Heart right ventricle (tissue), 16 donors: ENCODE measurements around the gene CAMKMT. TPM values are rescaled to one million over a fixed set of nuclear protein-coding genes. Genes with fewer than 3 reads are reported as not detected.

Source experiments
- ATAC-seq, 8 donors: fragments of 200-7000 bp; cut with Tn5 transposase; one replicate each; pipeline ENCODE4 v1.9.1; 2020; ENCODE audit warnings: mild to moderate bottlenecking in 8 of 8, moderate library complexity in 8 of 8, moderate number of reproducible peaks in 1 of 8
- DNase-seq, 2 donors: peaks; one replicate each; pipeline ENCODE4 v3.0.0-alpha.2; 2020
- H3K27ac ChIP-seq, 10 donors: fragments of 200-600 bp; sonication (generic) in 2 of 10; one replicate each; pipeline versions ENCODE4 v1.5.0 to v1.8.0; 2020 to 2022; ENCODE audit warnings: mild to moderate bottlenecking in 3 of 10
- H3K27me3 ChIP-seq, 7 donors: fragments of 200-600 bp; one replicate each; pipeline ENCODE4 v1.8.0; 2021 to 2022; ENCODE audit warnings: mild to moderate bottlenecking in 2 of 7
- H3K36me3 ChIP-seq, 9 donors: fragments of 200-600 bp; sonication (generic) in 1 of 9; one replicate each; pipeline versions ENCODE4 v1.5.0 to v1.8.0; 2020 to 2022; ENCODE audit warnings: mild to moderate bottlenecking in 2 of 9
- H3K4me1 ChIP-seq, 9 donors: fragments of 200-600 bp; sonication (generic) in 1 of 9; one replicate each; pipeline versions ENCODE4 v1.5.0 to v1.8.0; 2020 to 2022; ENCODE audit warnings: mild to moderate bottlenecking in 4 of 9
- H3K4me3 ChIP-seq, 10 donors: fragments of 200-600 bp; sonication (generic) in 2 of 10; one replicate each; pipeline versions ENCODE4 v1.5.0 to v1.8.0; 2020 to 2022; ENCODE audit warnings: mild to moderate bottlenecking in 7 of 10, moderate library complexity in 2 of 10
- H3K9me3 ChIP-seq, 11 donors: fragments of 200-600 bp in 10 of 11; sonication (generic) in 2 of 11; one replicate each; pipeline versions ENCODE4 v1.5.0 to v1.8.0; 2013 to 2022; ENCODE audit warnings: mild to moderate bottlenecking in 2 of 11, control low read depth in 1 of 11, moderate library complexity in 1 of 11
- WGBS, 2 donors: extraction: QIAGEN DNeasy Blood & Tissue Kit; methylation state at CpG; one replicate each; pipeline ENCODE4 v1.1.7; 2013; ENCODE audit warnings: inconsistent platforms in 1 of 2; 5-methylcytosine and 5-hydroxymethylcytosine counted together
- intact Hi-C, 10 donors: fragments of 100-400 bp; cut with DNase I; formaldehyde crosslinking; loops; one replicate each; pipeline versions ENCODE4 v1.11.1 to v1.14.2; 2022
- polyA plus RNA-seq, 2 donors: library from polyadenylated mRNA; stranded (reverse); fragments of 200-250 nt; gene quantifications; one replicate each; pipeline ENCODE4 v1.2.3, GENCODE V29; 2013
- total RNA-seq, 10 donors: library from RNA; stranded (reverse); fragmentation: NEBNext Ultra II Directional in 3 of 10; extraction: Animal tissue kit (Norgen Biotek cat#: 25700) in 3 of 10; gene quantifications; one replicate each; pipeline versions ENCODE4 v1.2.1 to v1.2.4, GENCODE V29; 2021 to 2023
- TF ChIP-seq, protein P1 (sequence below), 9 donors: fragments of 200-600 bp; sonication (generic) in 2 of 9; IDR thresholded peaks; one replicate each; pipeline versions ENCODE4 v1.5.0 to v1.8.0; 2021 to 2022; ENCODE audit warnings: antibody characterized with exemption in 9 of 9, mild to moderate bottlenecking in 5 of 9, moderate library complexity in 1 of 9
- donor health status: Arrhythmogenic right ventricular cardiomyopathy.
- donor health status: ischemic (EF 13 %, LVEDD 7.1; RV severe dilation, severe dysfunction).
- donor health status: healthy with polysubstance abuse.
- donor health status: DM: no; HTN: yes; CAD: no.
- donor health status: DM: no; HTN: no; CAD: no.
- donor health status: ischemic (EF 25% LVEDD 6.9; RV normal size, moderate dysfunction).
- donor health status: ischemic (EF 25% LVEDD 5.7; RV mildly dilated, moderate dysfunction).
- donor health status: healthy.
- donor health status: DM: yes; HTN: yes; CAD: no.
- donor health status: Ischemic cardiomyopathy.
- donor health status: ischemic (EF 35%, LVEDD 5.7; RV mildly dilated, moderate dysfunction).
- donor health status: nonischemic (EF 11% LVEDD 7.7; RV severe dilation, severe dysfunction).
- donor health status: DM: yes; HTN: yes; CAD: no.
- donor health status: PGD.
- donor health status: ischemic (EF 29% LVEDD 5.4; RV normal size, mild dysfunction).
- donor health status: nonischemic (EF 23%, LVEDD 6.1; RV moderate dilation, normal function).

The CAMKMT gene
- total and polyA plus RNA-seq, 12 donors = 4.1 to 6.4 (median 4.8) TPM

DNA sequence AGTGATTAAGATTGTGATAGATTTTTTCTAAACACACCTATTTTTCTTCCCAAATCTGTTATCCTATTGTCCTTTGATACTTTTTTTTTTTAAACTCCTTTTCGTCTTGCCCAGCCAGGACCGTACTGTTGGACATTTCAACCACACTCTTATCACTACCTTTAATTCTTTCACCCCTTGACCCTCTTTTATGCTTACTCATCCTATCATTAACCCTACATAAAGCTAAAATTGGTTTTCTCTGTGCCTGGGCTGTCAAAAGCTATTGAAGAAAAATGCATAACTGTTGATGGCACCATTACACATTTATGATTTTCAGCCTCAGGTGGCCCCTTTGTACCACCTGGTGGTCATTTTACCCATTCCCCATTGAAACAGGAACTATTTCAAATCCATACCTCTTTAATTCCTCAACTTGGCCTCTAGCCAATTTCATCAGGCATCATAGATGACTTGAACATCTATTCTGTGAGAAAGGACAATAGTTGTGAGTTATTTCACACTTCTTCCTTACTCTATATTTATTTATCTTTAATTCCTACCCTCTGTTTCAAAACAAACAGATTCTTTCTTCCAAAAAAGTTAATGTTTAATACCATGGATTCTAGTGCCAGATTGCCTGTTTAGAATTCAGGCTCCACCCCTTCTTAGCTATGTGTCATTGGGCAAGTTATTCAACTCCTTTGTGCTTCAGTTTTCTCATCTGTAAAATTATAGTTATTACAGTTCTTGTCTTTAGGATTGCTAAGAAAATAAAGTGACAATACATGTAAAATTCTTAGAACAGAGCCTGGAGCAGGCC, 258.6 kb downstream of the CAMKMT start:
- WGBS, 2 donors = 94 to 96% methylated on average over 2 of the region's 2 CpGs
- intact Hi-C loops = no loop called here
- no peak overlapping the region for H3K4me3 ChIP-seq
- H3K4me1 ChIP-seq = peaks cover 0 to 25% (median 3%) of the 10 kb centered on the region in 9 donors
- no peak overlapping the region for H3K27ac ChIP-seq
- ATAC-seq (no peak), DNase-seq (no peak)
- H3K27me3 ChIP-seq = no peaks in the 10 kb centered on the region
- H3K9me3 ChIP-seq = peaks cover 0 to 4% (median 0%) of the 10 kb centered on the region in 11 donors
- no peaks in the 10 kb centered on the region for H3K36me3 ChIP-seq
- TF ChIP-seq, protein P1, sequence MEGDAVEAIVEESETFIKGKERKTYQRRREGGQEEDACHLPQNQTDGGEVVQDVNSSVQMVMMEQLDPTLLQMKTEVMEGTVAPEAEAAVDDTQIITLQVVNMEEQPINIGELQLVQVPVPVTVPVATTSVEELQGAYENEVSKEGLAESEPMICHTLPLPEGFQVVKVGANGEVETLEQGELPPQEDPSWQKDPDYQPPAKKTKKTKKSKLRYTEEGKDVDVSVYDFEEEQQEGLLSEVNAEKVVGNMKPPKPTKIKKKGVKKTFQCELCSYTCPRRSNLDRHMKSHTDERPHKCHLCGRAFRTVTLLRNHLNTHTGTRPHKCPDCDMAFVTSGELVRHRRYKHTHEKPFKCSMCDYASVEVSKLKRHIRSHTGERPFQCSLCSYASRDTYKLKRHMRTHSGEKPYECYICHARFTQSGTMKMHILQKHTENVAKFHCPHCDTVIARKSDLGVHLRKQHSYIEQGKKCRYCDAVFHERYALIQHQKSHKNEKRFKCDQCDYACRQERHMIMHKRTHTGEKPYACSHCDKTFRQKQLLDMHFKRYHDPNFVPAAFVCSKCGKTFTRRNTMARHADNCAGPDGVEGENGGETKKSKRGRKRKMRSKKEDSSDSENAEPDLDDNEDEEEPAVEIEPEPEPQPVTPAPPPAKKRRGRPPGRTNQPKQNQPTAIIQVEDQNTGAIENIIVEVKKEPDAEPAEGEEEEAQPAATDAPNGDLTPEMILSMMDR (IDR thresholded peaks at IDR 0.05) = no peak

DNA sequence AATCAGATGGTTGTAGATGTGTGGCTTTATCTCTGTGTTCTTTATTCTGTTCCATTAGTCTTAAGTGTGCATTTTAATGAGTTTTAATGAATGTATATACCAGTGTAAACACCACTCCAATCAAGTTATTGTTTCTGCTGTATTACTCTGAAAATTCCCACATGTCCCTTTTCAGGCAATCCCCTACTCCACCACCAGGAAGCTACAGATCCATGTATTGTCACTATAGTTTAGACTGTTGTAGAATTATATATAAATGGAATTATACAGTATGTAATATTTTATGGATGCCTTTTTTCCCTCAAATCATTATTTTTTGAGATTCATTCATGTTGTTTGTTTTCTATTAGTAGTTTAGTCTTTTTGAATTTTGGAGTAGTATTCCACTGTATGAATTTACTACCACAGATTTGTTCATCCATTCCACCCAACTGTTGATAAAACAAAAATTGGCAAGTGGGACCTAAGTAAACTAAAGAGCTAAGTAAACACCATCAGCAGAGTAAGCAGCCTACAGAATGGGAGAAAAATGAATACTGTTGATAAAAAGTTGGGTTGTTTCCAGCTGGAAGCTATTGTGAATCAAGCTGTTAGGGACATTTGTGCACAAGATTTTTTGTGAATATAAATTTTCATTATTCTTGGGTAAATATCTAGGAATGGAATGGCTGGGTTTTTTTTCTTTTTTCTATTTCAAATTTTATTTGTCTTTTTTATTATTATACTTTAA, 262.0 kb downstream of the CAMKMT start:
- H3K4me1 ChIP-seq = no peaks in the 10 kb centered on the region
- no peak overlapping the region for H3K4me3 ChIP-seq
- H3K36me3 ChIP-seq = no peaks in the 10 kb centered on the region
- TF ChIP-seq, protein P1 (IDR thresholded peaks at IDR 0.05) = peak in 1 of 9 donors; percentile 8
- DNase-seq (no peak), ATAC-seq (no peak)
- intact Hi-C loops = no loop called here
- H3K27me3 ChIP-seq = no peaks in the 10 kb centered on the region
- peaks cover 0 to 13% (median 0%) of the 10 kb centered on the region in 11 donors for H3K9me3 ChIP-seq
- no peak overlapping the region for H3K27ac ChIP-seq

DNA sequence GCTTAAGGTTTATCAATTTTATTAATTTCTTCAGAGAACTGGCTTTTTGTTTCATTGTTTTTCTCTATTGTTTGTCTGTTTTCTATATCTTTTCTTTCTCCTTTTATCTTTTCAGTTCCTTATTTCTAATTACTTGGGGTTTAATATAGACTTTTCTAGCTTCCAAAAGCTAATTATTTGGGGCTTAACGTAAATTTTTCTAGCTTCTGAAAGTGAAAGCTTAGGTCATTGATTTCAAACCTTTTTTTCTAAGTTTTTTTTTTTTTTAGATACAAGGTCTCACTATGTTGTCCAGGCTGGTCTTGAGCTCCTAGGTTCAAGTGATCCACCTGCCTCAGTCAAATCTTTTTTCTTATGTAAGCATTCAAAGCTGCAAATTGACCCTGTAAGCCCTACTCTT, 266.6 kb downstream of the CAMKMT start:
- H3K27me3 ChIP-seq = no peaks in the 10 kb centered on the region
- no peak overlapping the region for H3K27ac ChIP-seq
- intact Hi-C loops = no loop called here
- peaks cover 0 to 27% (median 0%) of the 10 kb centered on the region in 11 donors for H3K9me3 ChIP-seq
- 95 to 96% methylated on average over 1 of the region's 1 CpG for WGBS, 2 donors
- TF ChIP-seq, protein P1 (IDR thresholded peaks at IDR 0.05) = no peak
- no peaks in the 10 kb centered on the region for H3K36me3 ChIP-seq
- DNase-seq (no peak), ATAC-seq (no peak)
- no peaks in the 10 kb centered on the region for H3K4me1 ChIP-seq
- no peak overlapping the region for H3K4me3 ChIP-seq

DNA sequence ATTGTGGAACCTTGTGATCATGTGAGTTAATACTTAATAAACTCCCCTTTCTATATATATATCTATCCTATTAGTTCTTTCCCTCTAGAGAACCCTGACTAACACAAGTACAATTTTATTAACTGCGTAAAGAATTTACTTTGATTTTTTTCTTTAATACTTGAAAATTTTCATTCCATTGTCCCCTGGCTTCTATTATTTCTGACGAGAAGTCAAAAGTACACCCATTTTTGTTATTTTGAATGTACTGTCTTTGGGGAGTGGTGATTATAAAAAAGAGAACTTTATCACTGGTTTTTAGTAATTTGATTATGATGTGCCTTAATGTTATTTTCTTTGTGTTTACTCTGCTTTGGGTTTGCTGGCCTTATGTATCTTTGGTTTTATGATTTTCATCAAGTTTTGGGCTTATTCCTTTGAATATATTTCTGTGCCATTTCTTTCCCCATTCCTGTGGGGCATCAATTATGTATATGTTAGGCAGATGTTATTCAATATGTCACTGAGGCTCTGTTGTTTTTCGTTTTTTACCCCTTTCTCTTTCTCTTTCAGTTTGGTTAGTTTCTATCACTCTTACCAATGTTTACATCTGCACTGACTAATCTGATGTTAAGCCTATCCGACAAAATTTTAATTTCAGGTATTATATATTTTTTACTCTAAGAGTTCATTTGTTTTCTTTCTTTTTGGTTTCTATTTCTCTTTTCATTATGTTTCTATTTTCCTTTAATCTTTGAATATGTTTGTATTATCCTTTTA, 271.4 kb downstream of the CAMKMT start:
- no peak overlapping the region for H3K27ac ChIP-seq
- H3K27me3 ChIP-seq = no peaks in the 10 kb centered on the region
- TF ChIP-seq, protein P1 (IDR thresholded peaks at IDR 0.05) = no peak
- H3K4me1 ChIP-seq = peaks cover 0 to 2% (median 0%) of the 10 kb centered on the region in 9 donors
- peaks cover 0 to 32% (median 0%) of the 10 kb centered on the region in 11 donors for H3K9me3 ChIP-seq
- H3K4me3 ChIP-seq = no peak overlapping the region
- no peaks in the 10 kb centered on the region for H3K36me3 ChIP-seq
- no peak for DNase-seq
- intact Hi-C loops = no loop called here
- ATAC-seq = no peak
- WGBS, 2 donors = 87 to 91% methylated on average over 4 of the region's 4 CpGs
